CD4-positive, alpha-beta T cell (primary cell): ENCODE measurements around the gene RIMS3. TPM values are rescaled to one million over a fixed set of nuclear protein-coding genes. Genes with fewer than 3 reads are reported as not detected.

Experiments
- total RNA-seq, 174 experiments: library from RNA in 2 of 174; stranded (reverse) in 2 of 174; gene quantifications; one replicate each; pipeline ENCODE4 v1.2.3 and lab custom pipeline; 2021 to 2026

Gene RIMS3
- total RNA-seq, 2 experiments from 2014 or later, result 0.99 to 1.1 TPM

Other genes starting within 250 kb of the RIMS3 start
- gene ZFP69B, start 215.2 kb downstream of the RIMS3 start, total RNA-seq, result 1 to 10 TPM; 1.8 to 2.4 TPM
- gene ZFP69, start 188.4 kb downstream of the RIMS3 start, total RNA-seq, result 1 to 10 TPM; 1.1 to 1.4 TPM
- gene EXO5, start 156.9 kb downstream of the RIMS3 start, total RNA-seq, result 1 to 10 TPM; 4.5 to 4.9 TPM
- 1 to 10 TPM; 1.3 to 1.7 TPM for gene ZNF684, start 134.0 kb downstream of the RIMS3 start, total RNA-seq
- 10 to 100 TPM; 28.6 to 35.2 TPM for gene NFYC, start 26.0 kb upstream of the RIMS3 start, total RNA-seq
- gene KCNQ4, start 118.1 kb upstream of the RIMS3 start, total RNA-seq, result under 1 TPM; 0.25 to 0.30 TPM
- 10 to 100 TPM; 51.6 to 52.0 TPM for gene CITED4, start 196.7 kb upstream of the RIMS3 start, total RNA-seq